ENCODE measurements around the gene LRP3.

Gene LRP3

GRCh38 chr19:33203529-33203928 is 9.4 kb downstream of the LRP3 start:
- no peak for DNase-seq (ENCODE audit: low read depth)
- TF ChIP-seq, protein P1, sequence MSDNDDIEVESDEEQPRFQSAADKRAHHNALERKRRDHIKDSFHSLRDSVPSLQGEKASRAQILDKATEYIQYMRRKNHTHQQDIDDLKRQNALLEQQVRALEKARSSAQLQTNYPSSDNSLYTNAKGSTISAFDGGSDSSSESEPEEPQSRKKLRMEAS (IDR thresholded peaks at IDR 0.05; ENCODE audit: low read depth, low read length): no peak
- no peak for TF ChIP-seq MYC (IDR thresholded peaks at IDR 0.05; ENCODE audit: low read depth, low read length)
- no peak for TF ChIP-seq POLR2A (IDR thresholded peaks at IDR 0.05; ENCODE audit: extremely low read depth, insufficient read length)
- TF ChIP-seq CTCF (IDR thresholded peaks at IDR 0.05; ENCODE audit: low read depth, low read length): no peak
- H3K4me3 ChIP-seq (ENCODE audit: low read depth, low read length): no peak overlapping the region

- DNase-seq (ENCODE audit: low read depth): no peak
- H3K4me3 ChIP-seq (ENCODE audit: low read depth, low read length): no peak overlapping the region
- TF ChIP-seq POLR2A (IDR thresholded peaks at IDR 0.05; ENCODE audit: extremely low read depth, insufficient read length) (no peak), MYC (IDR thresholded peaks at IDR 0.05; ENCODE audit: low read depth, low read length) (no peak), CTCF (IDR thresholded peaks at IDR 0.05; ENCODE audit: low read depth, low read length) (no peak)
- TF ChIP-seq, protein P1 (IDR thresholded peaks at IDR 0.05; ENCODE audit: low read depth, low read length): no peak
Observed at GRCh38 chr19:33204136-33204973, 10.2 kb downstream of the LRP3 start.

- no peak overlapping the region for H3K4me3 ChIP-seq (ENCODE audit: low read depth, low read length)
- TF ChIP-seq CTCF (IDR thresholded peaks at IDR 0.05; ENCODE audit: low read depth, low read length) (no peak), POLR2A (IDR thresholded peaks at IDR 0.05; ENCODE audit: extremely low read depth, insufficient read length) (no peak), MYC (IDR thresholded peaks at IDR 0.05; ENCODE audit: low read depth, low read length) (no peak)
- TF ChIP-seq, protein P1 (IDR thresholded peaks at IDR 0.05; ENCODE audit: low read depth, low read length): no peak
Observed at GRCh38 chr19:33205110-33205509, 11.0 kb downstream of the LRP3 start.

DNA sequence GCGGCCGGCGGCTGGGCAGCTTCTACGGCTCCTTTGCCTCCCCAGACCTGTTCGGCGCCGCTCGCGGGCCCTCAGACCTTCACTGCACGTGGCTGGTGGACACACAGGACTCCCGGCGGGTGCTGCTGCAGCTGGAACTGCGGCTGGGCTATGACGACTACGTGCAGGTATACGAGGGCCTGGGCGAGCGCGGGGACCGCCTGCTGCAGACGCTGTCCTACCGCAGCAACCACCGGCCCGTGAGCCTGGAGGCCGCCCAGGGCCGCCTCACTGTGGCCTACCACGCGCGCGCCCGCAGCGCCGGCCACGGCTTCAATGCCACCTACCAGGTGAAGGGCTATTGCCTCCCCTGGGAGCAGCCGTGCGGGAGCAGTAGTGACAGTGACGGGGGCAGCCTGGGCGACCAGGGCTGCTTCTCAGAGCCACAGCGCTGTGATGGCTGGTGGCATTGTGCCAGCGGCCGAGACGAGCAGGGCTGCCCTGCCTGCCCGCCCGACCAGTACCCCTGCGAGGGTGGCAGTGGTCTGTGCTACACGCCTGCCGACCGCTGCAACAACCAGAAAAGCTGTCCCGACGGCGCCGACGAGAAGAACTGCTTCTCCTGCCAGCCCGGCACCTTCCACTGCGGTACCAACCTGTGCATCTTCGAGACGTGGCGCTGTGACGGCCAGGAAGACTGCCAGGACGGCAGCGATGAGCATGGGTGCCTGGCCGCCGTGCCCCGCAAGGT is 11.6 kb downstream of the LRP3 start:
- H3K4me3 ChIP-seq (ENCODE audit: low read depth, low read length): no peak overlapping the region
- TF ChIP-seq MYC (IDR thresholded peaks at IDR 0.05; ENCODE audit: low read depth, low read length): no peak
- TF ChIP-seq CTCF (IDR thresholded peaks at IDR 0.05; ENCODE audit: low read depth, low read length): no peak
- TF ChIP-seq POLR2A (IDR thresholded peaks at IDR 0.05; ENCODE audit: extremely low read depth, insufficient read length): no peak
- TF ChIP-seq, protein P1 (IDR thresholded peaks at IDR 0.05; ENCODE audit: low read depth, low read length): no peak
- no peak for DNase-seq (ENCODE audit: low read depth)

More at GRCh38 chr19:33205110-33205509, 11.0 kb downstream of the LRP3 start:
- DNase-seq (ENCODE audit: low read depth): no peak

- no peak for DNase-seq (ENCODE audit: low read depth)
- H3K4me3 ChIP-seq (ENCODE audit: low read depth, low read length): no peak overlapping the region
- TF ChIP-seq CTCF (IDR thresholded peaks at IDR 0.05; ENCODE audit: low read depth, low read length) (no peak), MYC (IDR thresholded peaks at IDR 0.05; ENCODE audit: low read depth, low read length) (no peak), POLR2A (IDR thresholded peaks at IDR 0.05; ENCODE audit: extremely low read depth, insufficient read length) (no peak)
- TF ChIP-seq, protein P1 (IDR thresholded peaks at IDR 0.05; ENCODE audit: low read depth, low read length): no peak
Observed at GRCh38 chr19:33206261-33207039, 12.3 kb downstream of the LRP3 start.
